Fibroblast of lung (primary cell): ENCODE measurements around the gene MOXD1. TPM values are rescaled to one million over a fixed set of nuclear protein-coding genes. Genes with fewer than 3 reads are reported as not detected.

Source experiments
- DNase-seq, 2 donors: peaks; one replicate each; pipeline versions ENCODE4 v3.0.0 to v3.0.0-alpha.2; 2010; ENCODE audit warnings: low read depth in 2 of 2
- H2AFZ ChIP-seq: 2 replicates; pipeline ENCODE4 v1.5.1; 2012; ENCODE audit warnings: low read length, control low read depth, inconsistent platforms
- H3K27ac ChIP-seq: 2 replicates; pipeline ENCODE4 v1.5.1; 2011; ENCODE audit warnings: low read length, control low read depth; ENCODE audit not compliant: insufficient read depth
- H3K27me3 ChIP-seq: 2 replicates; pipeline ENCODE4 v1.5.1; 2011; ENCODE audit warnings: mild to moderate bottlenecking, low read length; ENCODE audit not compliant: control insufficient read depth, insufficient read depth
- H3K36me3 ChIP-seq: 2 replicates; pipeline ENCODE4 v1.5.1; 2011; ENCODE audit warnings: low read length; ENCODE audit not compliant: control insufficient read depth, insufficient read depth
- H3K4me1 ChIP-seq: 2 replicates; pipeline ENCODE4 v1.5.1; 2011; ENCODE audit warnings: low read length; ENCODE audit not compliant: control insufficient read depth, insufficient read depth; ENCODE audit errors: extremely low read depth
- H3K4me2 ChIP-seq: 2 replicates; pipeline ENCODE4 v1.5.1; 2011; ENCODE audit warnings: low read length, control low read depth; ENCODE audit not compliant: insufficient read depth; ENCODE audit errors: extremely low read depth
- H3K4me3 ChIP-seq, 4 experiments: fragments of 200-600 bp in 1 of 4; sonication (generic) in 1 of 4; replicated peaks in 1 of 4; 2 replicates each; pipeline ENCODE4 v1.5.1; 2011 to 2016; ENCODE audit warnings: low read length in 4 of 4, low read depth in 3 of 4, mild to moderate bottlenecking in 3 of 4, control low read depth in 2 of 4, inconsistent platforms in 1 of 4, mixed read lengths in 1 of 4; ENCODE audit not compliant: insufficient read depth in 1 of 4; ENCODE audit errors: control extremely low read depth in 1 of 4
- H3K79me2 ChIP-seq: 2 replicates; pipeline ENCODE4 v1.5.1; 2012; ENCODE audit warnings: mild to moderate bottlenecking, low read length, inconsistent platforms; ENCODE audit not compliant: control insufficient read depth, insufficient read depth
- H3K9ac ChIP-seq: 2 replicates; pipeline ENCODE4 v1.5.1; 2011; ENCODE audit warnings: mild to moderate bottlenecking, low read length, control low read depth; ENCODE audit not compliant: insufficient read depth
- H3K9me3 ChIP-seq: 2 replicates; pipeline ENCODE4 v1.5.1; 2012; ENCODE audit warnings: low read depth, low read length; ENCODE audit not compliant: control insufficient read depth, insufficient read depth
- H4K20me1 ChIP-seq: 2 replicates; pipeline ENCODE4 v1.5.1; 2011; ENCODE audit warnings: low read length; ENCODE audit not compliant: control insufficient read depth, insufficient read depth; ENCODE audit errors: extremely low read depth
- CTCF ChIP-seq, 2 donors: IDR thresholded peaks in 1 of 2; conservative IDR thresholded peaks in 1 of 2; 1 replicate in 1 of 2; 2 replicates in 1 of 2; pipeline ENCODE4 v1.5.1; 2011 to 2012; ENCODE audit warnings: low read length in 2 of 2, control low read depth in 1 of 2, inconsistent platforms in 1 of 2, low read depth in 1 of 2, mild to moderate bottlenecking in 1 of 2
- EZH2 ChIP-seq: IDR thresholded peaks from 2 replicates; pipeline ENCODE4 v1.5.1; 2012; ENCODE audit warnings: low read length, control low read depth, mild to moderate bottlenecking; ENCODE audit errors: missing control alignments
- polyA plus RNA-seq, 2 donors: library from polyadenylated mRNA; depleted of rRNA in 1 of 2; stranded (reverse) in 1 of 2; unstranded in 1 of 2; fragments of >200 nt; gene quantifications; 2 replicates each; pipeline ENCODE4 v1.2.1, GENCODE V29; 2011 to 2012; ENCODE audit warnings: missing spikeins in 1 of 2
- total RNA-seq: library from RNA; depleted of rRNA; stranded (reverse); fragments of >200 nt; gene quantifications from 2 replicates; pipeline ENCODE4 v1.2.1, GENCODE V29; 2014

The MOXD1 gene
- total and polyA plus RNA-seq, 2 donors (not counting 1 experiment from before 2014, with no cell fraction given): 89.8 to 100 TPM

GRCh38 chr6:132300323-132300949, 100.8 kb downstream of the MOXD1 start:
- Histone ChIP-seq H3K36me3 (no peaks in the 10 kb centered on the region), H3K9me3 (no peaks in the 10 kb centered on the region), H3K79me2 (no peaks in the 10 kb centered on the region), H3K27ac (no peak overlapping the region), H3K4me3 (no peak overlapping the region), H3K4me1 (no peaks in the 10 kb centered on the region), H3K4me2 (no peak overlapping the region), H2AFZ (no peak overlapping the region), H3K9ac (no peak overlapping the region), H4K20me1 (no peaks in the 10 kb centered on the region), H3K27me3 (no peaks in the 10 kb centered on the region)
- TF ChIP-seq CTCF (conservative IDR thresholded peaks at IDR 0.05 in 1 of 2, IDR thresholded peaks at IDR 0.05 in 1 of 2; ENCODE audit: low read depth in 1 of 2, low read length in 2 of 2) (peak; percentile 61 to 68), EZH2 (no peak)
- DNase-seq: peak; percentile 50 to 77

- Histone ChIP-seq H2AFZ (no peak overlapping the region), H3K9me3 (no peaks in the 10 kb centered on the region), H3K4me3 (no peak overlapping the region), H3K9ac (no peak overlapping the region), H3K27me3 (no peaks in the 10 kb centered on the region), H3K36me3 (no peaks in the 10 kb centered on the region), H3K27ac (no peak overlapping the region), H3K4me1 (no peaks in the 10 kb centered on the region), H3K79me2 (no peaks in the 10 kb centered on the region), H4K20me1 (no peaks in the 10 kb centered on the region), H3K4me2 (no peak overlapping the region)
- peak; percentile 35 to 70 for DNase-seq
- no peak for TF ChIP-seq EZH2
- peak; percentile 66 to 75 for TF ChIP-seq CTCF (conservative IDR thresholded peaks at IDR 0.05 in 1 of 2, IDR thresholded peaks at IDR 0.05 in 1 of 2; ENCODE audit: low read depth in 1 of 2, low read length in 2 of 2)
These were observed 102.8 kb downstream of the MOXD1 start for GRCh38 chr6:132298344-132298949.

GRCh38 chr6:132289756-132290155, 111.5 kb downstream of the MOXD1 start:
- no peak overlapping the region for H2AFZ ChIP-seq
- H3K4me2 ChIP-seq: no peak overlapping the region
- no peak overlapping the region for H3K9ac ChIP-seq
- no peaks in the 10 kb centered on the region for H3K9me3 ChIP-seq
- no peak overlapping the region for H3K27ac ChIP-seq
- no peak for TF ChIP-seq EZH2
- no peak for TF ChIP-seq CTCF (conservative IDR thresholded peaks at IDR 0.05 in 1 of 2, IDR thresholded peaks at IDR 0.05 in 1 of 2; ENCODE audit: low read depth in 1 of 2, low read length in 2 of 2)
- DNase-seq: no peak
- H3K4me3 ChIP-seq: no peak overlapping the region
- H3K36me3 ChIP-seq: no peaks in the 10 kb centered on the region
- no peaks in the 10 kb centered on the region for H4K20me1 ChIP-seq
- H3K79me2 ChIP-seq: no peaks in the 10 kb centered on the region
- no peaks in the 10 kb centered on the region for H3K27me3 ChIP-seq
- H3K4me1 ChIP-seq: no peaks in the 10 kb centered on the region
